ENCODE results near the gene FBXO10.

FBXO10 gene

GRCh38 chr9:37593883-37594448 lies 17.8 kb upstream of the FBXO10 start:
- no peak for DNase-seq

- DNase-seq, result peak; percentile 45 to 95 (median 88)
Measured at GRCh38 chr9:37592108-37592951, 16.1 kb upstream of the FBXO10 start, which contains the start of gene TOMM5. Gene TOMM5 (minus strand): TSS chr9:37592597. CDS start chr9:37592532, 65 bp downstream.

DNA sequence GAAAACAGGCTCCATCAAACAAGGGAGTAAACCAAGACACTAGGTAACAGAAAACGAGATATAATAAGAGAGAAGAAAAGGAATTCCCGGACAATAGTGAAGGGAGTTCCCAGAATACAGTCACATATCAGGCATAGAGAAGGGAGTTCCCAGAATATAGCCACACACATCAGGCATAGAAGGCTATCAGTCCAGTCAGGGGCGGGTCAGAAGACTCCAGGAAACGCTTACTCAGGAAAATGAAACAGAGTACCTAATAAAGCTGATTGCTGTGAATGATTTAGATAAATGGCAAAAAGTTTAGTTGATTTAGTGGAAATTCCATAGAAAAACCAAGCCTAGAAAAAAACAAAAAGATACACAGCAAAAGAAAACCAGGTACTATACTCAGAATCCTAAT lies 11.3 kb upstream of the FBXO10 start:
- no peak for DNase-seq

DNA sequence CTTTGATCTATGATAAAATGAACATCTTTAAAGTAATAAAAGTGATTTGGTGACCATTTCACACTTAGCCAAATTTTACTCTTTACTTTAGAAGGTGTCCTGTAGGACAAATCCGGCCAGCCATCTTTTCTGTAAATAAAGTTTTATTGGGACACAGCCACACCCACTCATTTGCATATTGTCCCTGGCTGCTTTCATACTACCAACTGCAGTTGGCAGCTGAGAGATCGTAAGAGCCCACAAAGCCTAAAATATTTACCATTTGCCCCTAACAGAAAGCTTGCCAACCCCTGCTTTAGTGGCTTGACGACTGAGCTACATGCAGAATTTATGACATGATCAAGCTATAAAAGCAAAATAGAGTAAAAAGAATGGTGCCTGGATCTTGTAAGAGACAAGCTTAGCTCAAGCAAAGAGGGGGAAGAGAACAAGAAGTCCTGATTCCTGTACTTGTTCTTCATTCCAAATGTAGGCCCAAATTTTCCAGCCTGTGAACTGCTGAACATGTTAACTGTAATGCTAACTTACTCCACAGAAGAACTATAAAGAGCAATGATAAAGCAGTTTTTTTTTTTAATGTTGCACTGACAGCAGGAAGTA lies 7.4 kb upstream of the FBXO10 start:
- no peak for DNase-seq

- DNase-seq, result peak in 2 of 14 donors; percentile 6
Measured at GRCh38 chr9:37582548-37583157, 6.5 kb upstream of the FBXO10 start.

- no peak for DNase-seq
Measured at GRCh38 chr9:37575511-37575914, 667 bp downstream of the FBXO10 start.

- DNase-seq, result peak in 1 of 14 donors; percentile 4
Measured at GRCh38 chr9:37575001-37575400, 1.2 kb downstream of the FBXO10 start.

- no peak for DNase-seq
Measured at GRCh38 chr9:37574241-37574721, 1.9 kb downstream of the FBXO10 start.

GRCh38 chr9:37571282-37571681 lies 4.9 kb downstream of the FBXO10 start:
- no peak for DNase-seq

- DNase-seq, result no peak
Measured at GRCh38 chr9:37566716-37567115, 9.5 kb downstream of the FBXO10 start.

DNA sequence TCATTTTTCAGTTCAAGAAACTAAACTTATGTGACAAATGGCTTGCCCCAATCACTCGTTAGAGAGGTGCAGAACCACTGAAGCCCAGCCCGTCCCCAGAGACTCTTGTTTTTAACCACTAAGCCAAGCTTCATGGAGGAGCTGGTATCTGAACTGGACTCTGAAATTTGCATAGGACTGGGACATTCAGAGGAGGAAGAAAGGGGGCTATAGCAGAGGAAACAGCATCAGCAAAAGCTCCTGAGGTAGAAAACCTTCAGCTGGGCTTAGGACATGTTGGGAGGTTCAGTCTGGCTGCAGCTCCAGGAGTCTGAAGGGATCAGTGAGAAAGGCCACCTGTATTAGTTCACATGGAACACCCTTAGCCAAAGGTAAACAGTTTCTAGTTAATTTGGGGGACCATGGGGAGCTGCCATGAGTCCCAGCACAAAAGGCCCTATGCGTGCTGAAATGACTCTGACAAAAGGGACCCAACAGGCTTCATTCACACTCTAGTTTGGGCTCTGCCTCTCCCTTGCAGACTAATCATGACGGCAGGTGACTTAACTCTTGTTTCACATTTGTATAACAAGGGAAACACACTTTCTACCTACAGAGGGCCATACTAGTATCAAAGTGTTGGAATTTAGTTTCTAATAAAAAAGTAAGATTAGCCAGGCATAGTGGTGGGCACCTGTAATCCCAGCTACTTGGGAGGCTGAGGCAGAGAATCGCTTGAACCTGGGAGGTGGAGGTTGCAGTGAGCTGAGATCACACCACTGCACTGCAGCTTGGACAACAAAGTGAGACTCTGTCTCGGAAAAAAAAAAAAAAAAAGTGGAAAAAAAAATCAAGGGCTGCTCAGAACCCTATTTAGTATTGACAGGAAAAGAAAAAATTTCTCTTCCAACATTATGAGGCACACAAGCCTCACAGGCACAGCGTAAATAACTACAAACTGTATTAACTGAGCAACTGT lies 10.2 kb downstream of the FBXO10 start:
- DNase-seq, result no peak

- DNase-seq, result no peak
Measured at GRCh38 chr9:37564916-37565315, 11.3 kb downstream of the FBXO10 start.

- no peak for DNase-seq
Measured at GRCh38 chr9:37563806-37564513, 12.2 kb downstream of the FBXO10 start.

- no peak for DNase-seq
Measured at GRCh38 chr9:37562826-37563225, 13.4 kb downstream of the FBXO10 start.

DNA sequence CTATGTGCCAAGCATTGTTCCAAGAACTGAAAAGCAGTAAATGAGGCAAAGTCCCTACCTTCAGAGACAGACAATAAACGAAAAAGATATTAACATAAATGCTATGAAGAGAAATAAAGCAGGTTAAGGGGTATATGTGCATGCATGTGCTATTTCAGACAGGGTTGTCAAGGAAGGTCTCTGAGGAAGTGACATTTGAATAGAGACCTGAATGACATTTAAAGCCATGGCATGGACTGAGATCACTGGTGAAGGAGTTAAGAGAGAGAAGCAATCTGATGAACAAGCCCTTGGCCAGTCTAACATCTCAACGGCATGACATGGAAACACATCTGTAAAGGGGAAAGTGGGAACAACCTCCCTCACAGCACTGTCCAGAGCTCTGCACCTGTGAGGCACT lies 14.5 kb downstream of the FBXO10 start:
- no peak for DNase-seq

DNA sequence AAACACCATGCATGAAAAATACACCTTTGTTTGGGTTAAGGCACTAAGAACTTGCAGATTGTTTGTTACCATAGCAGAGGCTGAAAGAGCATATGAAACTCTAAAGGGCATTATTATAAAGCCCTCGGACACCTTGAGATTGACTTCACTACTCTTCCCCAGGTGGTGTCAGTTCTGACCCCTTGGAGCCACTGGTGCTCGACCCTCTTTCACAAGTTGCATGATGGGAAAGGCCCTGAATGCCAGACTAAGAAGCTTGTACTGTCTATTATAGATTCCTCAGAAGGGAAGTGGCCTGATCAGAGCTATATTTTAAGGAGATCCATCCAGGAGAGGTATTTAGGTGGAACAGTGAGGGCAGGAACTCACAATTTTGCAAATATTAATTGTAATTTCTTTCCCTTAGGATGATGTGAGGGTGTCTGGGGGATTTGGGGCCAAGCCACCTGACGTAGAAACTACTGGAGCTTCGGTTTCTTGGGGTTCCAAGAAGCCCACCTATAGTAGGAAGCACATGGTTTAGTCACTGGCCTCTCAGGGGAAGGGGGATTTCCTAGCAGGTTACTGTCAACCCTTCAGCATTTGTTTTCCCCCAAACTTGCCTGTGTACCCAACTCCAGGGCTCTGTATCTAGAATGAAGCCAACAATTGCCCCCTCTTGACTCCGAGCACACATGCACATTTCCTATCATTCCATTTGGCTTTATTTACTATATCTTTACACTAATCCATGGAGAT lies 16.2 kb downstream of the FBXO10 start:
- no peak for DNase-seq

- DNase-seq, result no peak
Measured at GRCh38 chr9:37559125-37559524, 17.1 kb downstream of the FBXO10 start.

DNA sequence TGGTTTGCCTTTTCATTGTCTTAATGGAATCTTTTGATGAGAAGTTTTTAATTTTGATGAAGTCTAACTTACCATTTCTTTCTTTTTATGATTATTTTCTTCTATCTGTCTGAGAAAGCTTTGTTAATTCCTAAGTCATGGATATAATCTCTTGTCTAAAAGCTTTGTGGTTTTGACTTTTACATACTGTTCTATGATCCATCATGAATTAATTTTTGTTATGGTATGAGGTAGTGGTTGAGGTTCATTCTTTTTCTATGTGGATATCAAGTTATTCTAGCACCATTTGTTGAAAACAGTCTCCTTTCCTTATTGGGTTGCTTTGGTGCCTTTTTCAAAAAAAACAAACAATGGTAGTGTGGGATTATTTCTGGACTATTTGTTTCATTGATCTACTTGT lies 20.4 kb downstream of the FBXO10 start:
- no peak for DNase-seq

GRCh38 chr9:37554318-37554717 lies 21.9 kb downstream of the FBXO10 start:
- DNase-seq, result no peak

- DNase-seq, result no peak
Measured at GRCh38 chr9:37551888-37552287, 24.3 kb downstream of the FBXO10 start.

Measured in C1 segment of cervical spinal cord (tissue), 14 donors.